K562 (cell line): ENCODE measurements around the gene SLC7A6. TPM values are rescaled to one million over a fixed set of nuclear protein-coding genes. Genes with fewer than 3 reads are reported as not detected.

Source experiments
- ATF1 ChIP-seq, 2 experiments: fragments of 450-650 bp in 1 of 2; IDR thresholded peaks; 2 replicates each; pipeline ENCODE4 v1.6.1; 2016; ENCODE audit warnings: missing compliant biosample characterization in 1 of 2, missing genetic modification characterization in 1 of 2
- FOXA3 ChIP-seq, 2 experiments: fragments of 450-650 bp in 1 of 2; sonication (generic) in 1 of 2; formaldehyde crosslinking; IDR thresholded peaks in 1 of 2; conservative IDR thresholded peaks in 1 of 2; 2 replicates each; pipeline versions ENCODE4 v1.4.0 to v1.8.0; 2020 to 2022; ENCODE audit warnings: mild to moderate bottlenecking in 2 of 2, missing genetic modification reagents in 1 of 2
- GATA2 ChIP-seq: sonication (generic); formaldehyde crosslinking; IDR thresholded peaks from 2 replicates; pipeline ENCODE4 v1.4.0; 2020; ENCODE audit warnings: mild to moderate bottlenecking, missing genetic modification reagents
- JUND ChIP-seq, 2 experiments: IDR thresholded peaks; 2 replicates in 1 of 2; 3 replicates in 1 of 2; pipeline ENCODE4 v1.6.1; 2011; ENCODE audit warnings: borderline replicate concordance in 2 of 2, low read depth in 2 of 2, low read length in 2 of 2, improper control_type of control experiment in 1 of 2, missing biosample characterization in 1 of 2, missing genetic modification characterization in 1 of 2, missing genetic modification reagents in 1 of 2
- KDM1A ChIP-seq, 2 experiments: fragments of 450-650 bp; IDR thresholded peaks; 2 replicates each; pipeline ENCODE4 v1.6.1; 2016; ENCODE audit warnings: mild to moderate bottlenecking in 2 of 2
- TCF3 ChIP-seq: sonication (generic); formaldehyde crosslinking; IDR thresholded peaks from 2 replicates; pipeline ENCODE4 v1.4.0; 2020; ENCODE audit warnings: mild to moderate bottlenecking, missing genetic modification reagents
- TEAD1 ChIP-seq, 2 experiments: fragments of 450-650 bp in 1 of 2; sonication (generic) in 1 of 2; formaldehyde crosslinking; IDR thresholded peaks; 2 replicates each; pipeline versions ENCODE4 v1.4.0 to v1.8.0; 2020 to 2022; ENCODE audit warnings: mild to moderate bottlenecking in 2 of 2, missing genetic modification reagents in 1 of 2
- ZBTB11 ChIP-seq, 3 experiments: fragments of 200-800 bp in 1 of 3; fragments of 250-450 bp in 1 of 3; fragments of 450-650 bp in 1 of 3; sonication (Bioruptor Pico) in 1 of 3; sonication (Bioruptor generic) in 1 of 3; formaldehyde crosslinking in 1 of 3; IDR thresholded peaks; 2 replicates each; pipeline versions ENCODE4 v1.6.1 to v1.8.0; 2016 to 2022; ENCODE audit warnings: mild to moderate bottlenecking in 2 of 3, missing genetic modification characterization in 2 of 3, missing compliant biosample characterization in 1 of 3, moderate library complexity in 1 of 3
- ZNF232 ChIP-seq: sonication (generic); formaldehyde crosslinking; IDR thresholded peaks from 2 replicates; pipeline ENCODE4 v1.8.0; 2022; ENCODE audit warnings: mild to moderate bottlenecking, missing genetic modification reagents
- polyA plus RNA-seq, 8 experiments: library from polyadenylated mRNA; depleted of rRNA in 4 of 8; stranded (reverse) in 5 of 8; unstranded in 3 of 8; fragments of >200 nt; fragmentation: Nextera tagmentation in 2 of 8; fragmentation: Illumina TruSeq in 1 of 8; extraction: Ambion mirVana in 2 of 8; extraction: Trizol in 1 of 8; gene quantifications; 2 replicates each; pipeline versions ENCODE4 v1.2.1 to v1.2.3, GENCODE V29; 2011 to 2014; ENCODE audit warnings: inconsistent platforms in 1 of 8, missing spikeins in 1 of 8
- total RNA-seq, 7 experiments: library from RNA; depleted of rRNA in 6 of 7; stranded (reverse); fragments of >200 nt in 6 of 7; fragmentation: Illumina TruSeq in 2 of 7; extraction: Trizol in 2 of 7; gene quantifications; 2 replicates each; pipeline versions ENCODE4 v1.2.1 to v1.2.3, GENCODE V29; 2011 to 2021; ENCODE audit warnings: low replicate concordance in 1 of 7

Gene SLC7A6
- total and polyA plus RNA-seq, 9 of the 15 experiments (the other 6 are each of a cell fraction or from before 2014, with no cell fraction given), result 12.6 to 60.1 (median 29.8) TPM

- TF ChIP-seq FOXA3 (CRISPR knock-in tag; conservative IDR thresholded peaks at IDR 0.05 in 1 of 2, IDR thresholded peaks at IDR 0.05 in 1 of 2) (no peak), ATF1 (CRISPR knock-in tag; IDR thresholded peaks at IDR 0.05) (no peak), ATF1 (tag; IDR thresholded peaks at IDR 0.05) (peak; percentile 27; the same call in 1 of the 2 replicates), ZBTB11 (CRISPR knock-in tag; IDR thresholded peaks at IDR 0.05) (peak in 1 of 3 experiments; percentile 35; a peak in 1 of 6 replicates), GATA2 (CRISPR knock-in tag) (peak; percentile 83), JUND (IDR thresholded peaks at IDR 0.05; ENCODE audit: borderline replicate concordance, low read depth, low read length) (peak; percentile 43), JUND (tag; IDR thresholded peaks at IDR 0.05; ENCODE audit: borderline replicate concordance, low read depth, low read length) (peak; percentile 25; the same call in 1 of the 3 replicates), TEAD1 (CRISPR knock-in tag; IDR thresholded peaks at IDR 0.05) (0 out of 4 replicates have a peak, but pooled peaks of 1 of the 2 experiments have one; percentile 20), KDM1A (IDR thresholded peaks at IDR 0.05) (no peak), TCF3 (CRISPR knock-in tag) (peak; percentile 20; the same call in 1 of the 2 replicates), ZNF232 (CRISPR knock-in tag) (no peak)
Measured at GRCh38 chr16:68289621-68290329, 25.4 kb downstream of the SLC7A6 start (continued).
